ENCODE measurements around the gene POLR1H.
"Not testable (repeated sequence)": the region's sequence is repeated elsewhere in the genome, so short reads cannot be mapped to it uniquely, and the experiment has no call there.

The POLR1H gene

GRCh38 chr6:30061092-30061857 lies at the start of gene POLR1H:
POLR1H (plus strand) TSS chr6:30061265; CDS start chr6:30061525, 260 bp downstream.
- peak; percentile 100 for DNase-seq (ENCODE audit: low read depth)
- H3K4me3 ChIP-seq (ENCODE audit: low read length), result peak within 1 kb of the TSS; percentile 97
- peak within 1 kb of the TSS; percentile 97 for H3K9ac ChIP-seq (ENCODE audit: low read length)
- H3K9me3 ChIP-seq (ENCODE audit: control insufficient read depth, low read length), result no peaks in the 10 kb centered on the region
- H3K4me1 ChIP-seq (ENCODE audit: control insufficient read depth, insufficient read depth, low read length), result peaks cover 23% of the 10 kb centered on the region
- H3K27me3 ChIP-seq (replicated peaks; ENCODE audit: control insufficient read depth, insufficient read depth, low read length), result no peaks in the 10 kb centered on the region
- peaks cover 24% of the 10 kb centered on the region for H3K36me3 ChIP-seq (ENCODE audit: control insufficient read depth, insufficient read depth, low read length, severe bottlenecking)

- no peaks in the 10 kb centered on the region for H3K9me3 ChIP-seq (ENCODE audit: control insufficient read depth, low read length)
- no peak overlapping the region for H3K4me3 ChIP-seq (ENCODE audit: low read length)
- H3K36me3 ChIP-seq (ENCODE audit: control insufficient read depth, insufficient read depth, low read length, severe bottlenecking), result no peaks in the 10 kb centered on the region
- DNase-seq (ENCODE audit: low read depth), result peak; percentile 34
- H3K27me3 ChIP-seq (replicated peaks; ENCODE audit: control insufficient read depth, insufficient read depth, low read length), result peaks cover 9% of the 10 kb centered on the region
- H3K4me1 ChIP-seq (ENCODE audit: control insufficient read depth, insufficient read depth, low read length), result no peaks in the 10 kb centered on the region
- no peak overlapping the region for H3K9ac ChIP-seq (ENCODE audit: low read length)
Observed at GRCh38 chr6:30013291-30013922, 47.7 kb upstream of the POLR1H start.

GRCh38 chr6:30019819-30020218 lies 41.2 kb upstream of the POLR1H start:
- no peaks in the 10 kb centered on the region for H3K9me3 ChIP-seq (ENCODE audit: control insufficient read depth, low read length)

GRCh38 chr6:30020626-30021025 lies 40.4 kb upstream of the POLR1H start:
- Histone ChIP-seq H3K4me3 (ENCODE audit: low read length) (no peak overlapping the region), H3K4me1 (ENCODE audit: control insufficient read depth, insufficient read depth, low read length) (no peaks in the 10 kb centered on the region), H3K27me3 (replicated peaks; ENCODE audit: control insufficient read depth, insufficient read depth, low read length) (no peaks in the 10 kb centered on the region), H3K9ac (ENCODE audit: low read length) (no peak overlapping the region), H3K9me3 (ENCODE audit: control insufficient read depth, low read length) (no peaks in the 10 kb centered on the region), H3K36me3 (ENCODE audit: control insufficient read depth, insufficient read depth, low read length, severe bottlenecking) (peaks cover 12% of the 10 kb centered on the region)
- no peak for DNase-seq (ENCODE audit: low read depth)

More at GRCh38 chr6:30019819-30020218, 41.2 kb upstream of the POLR1H start:
- Histone ChIP-seq H3K4me1 (ENCODE audit: control insufficient read depth, insufficient read depth, low read length) (no peaks in the 10 kb centered on the region), H3K36me3 (ENCODE audit: control insufficient read depth, insufficient read depth, low read length, severe bottlenecking) (peaks cover 12% of the 10 kb centered on the region), H3K4me3 (ENCODE audit: low read length) (no peak overlapping the region), H3K9ac (ENCODE audit: low read length) (no peak overlapping the region), H3K27me3 (replicated peaks; ENCODE audit: control insufficient read depth, insufficient read depth, low read length) (no peaks in the 10 kb centered on the region)
- DNase-seq (ENCODE audit: low read depth), result no peak

GRCh38 chr6:30022189-30022588 lies 38.9 kb upstream of the POLR1H start:
- DNase-seq (ENCODE audit: low read depth), result no peak
- H3K27me3 ChIP-seq (replicated peaks; ENCODE audit: control insufficient read depth, insufficient read depth, low read length), result no peaks in the 10 kb centered on the region
- H3K4me1 ChIP-seq (ENCODE audit: control insufficient read depth, insufficient read depth, low read length), result no peaks in the 10 kb centered on the region
- no peak overlapping the region for H3K4me3 ChIP-seq (ENCODE audit: low read length)
- H3K36me3 ChIP-seq (ENCODE audit: control insufficient read depth, insufficient read depth, low read length, severe bottlenecking), result peaks cover 12% of the 10 kb centered on the region
- no peak overlapping the region for H3K9ac ChIP-seq (ENCODE audit: low read length)
- H3K9me3 ChIP-seq (ENCODE audit: control insufficient read depth, low read length), result no peaks in the 10 kb centered on the region

- H3K27me3 ChIP-seq (replicated peaks; ENCODE audit: control insufficient read depth, insufficient read depth, low read length); DNase-seq (ENCODE audit: low read depth); H3K9me3 ChIP-seq (ENCODE audit: control insufficient read depth, low read length); H3K9ac ChIP-seq (ENCODE audit: low read length); H3K4me3 ChIP-seq (ENCODE audit: low read length); H3K4me1 ChIP-seq (ENCODE audit: control insufficient read depth, insufficient read depth, low read length): not testable (repeated sequence)
- peaks cover 12% of the 10 kb centered on the region for H3K36me3 ChIP-seq (ENCODE audit: control insufficient read depth, insufficient read depth, low read length, severe bottlenecking)
Observed at GRCh38 chr6:30022712-30023111, 38.4 kb upstream of the POLR1H start.

- Histone ChIP-seq H3K9me3 (ENCODE audit: control insufficient read depth, low read length) (no peaks in the 10 kb centered on the region), H3K4me1 (ENCODE audit: control insufficient read depth, insufficient read depth, low read length) (no peaks in the 10 kb centered on the region), H3K9ac (ENCODE audit: low read length) (no peak overlapping the region), H3K4me3 (ENCODE audit: low read length) (no peak overlapping the region), H3K36me3 (ENCODE audit: control insufficient read depth, insufficient read depth, low read length, severe bottlenecking) (peaks cover 3% of the 10 kb centered on the region), H3K27me3 (replicated peaks; ENCODE audit: control insufficient read depth, insufficient read depth, low read length) (no peaks in the 10 kb centered on the region)
- no peak for DNase-seq (ENCODE audit: low read depth)
Observed at GRCh38 chr6:30025186-30025585, 35.9 kb upstream of the POLR1H start.

- no peaks in the 10 kb centered on the region for H3K27me3 ChIP-seq (replicated peaks; ENCODE audit: control insufficient read depth, insufficient read depth, low read length)
- DNase-seq (ENCODE audit: low read depth), result no peak
- peaks cover 14% of the 10 kb centered on the region for H3K4me1 ChIP-seq (ENCODE audit: control insufficient read depth, insufficient read depth, low read length)
- no peaks in the 10 kb centered on the region for H3K9me3 ChIP-seq (ENCODE audit: control insufficient read depth, low read length)
- H3K36me3 ChIP-seq (ENCODE audit: control insufficient read depth, insufficient read depth, low read length, severe bottlenecking), result no peaks in the 10 kb centered on the region
- no peak overlapping the region for H3K4me3 ChIP-seq (ENCODE audit: low read length)
- H3K9ac ChIP-seq (ENCODE audit: low read length), result no peak overlapping the region
Observed at GRCh38 chr6:30029588-30029987, 31.5 kb upstream of the POLR1H start.

GRCh38 chr6:30031381-30031780 lies 29.7 kb upstream of the POLR1H start:
- no peaks in the 10 kb centered on the region for H3K27me3 ChIP-seq (replicated peaks; ENCODE audit: control insufficient read depth, insufficient read depth, low read length)
- H3K36me3 ChIP-seq (ENCODE audit: control insufficient read depth, insufficient read depth, low read length, severe bottlenecking), result no peaks in the 10 kb centered on the region
- H3K9ac ChIP-seq (ENCODE audit: low read length), result no peak overlapping the region
- peaks cover 14% of the 10 kb centered on the region for H3K4me1 ChIP-seq (ENCODE audit: control insufficient read depth, insufficient read depth, low read length)
- H3K4me3 ChIP-seq (ENCODE audit: low read length), result no peak overlapping the region
- no peaks in the 10 kb centered on the region for H3K9me3 ChIP-seq (ENCODE audit: control insufficient read depth, low read length)
- no peak for DNase-seq (ENCODE audit: low read depth)

GRCh38 chr6:30033440-30033839 lies 27.6 kb upstream of the POLR1H start:
- H3K27me3 ChIP-seq (replicated peaks; ENCODE audit: control insufficient read depth, insufficient read depth, low read length); H3K9ac ChIP-seq (ENCODE audit: low read length); H3K9me3 ChIP-seq (ENCODE audit: control insufficient read depth, low read length); H3K36me3 ChIP-seq (ENCODE audit: control insufficient read depth, insufficient read depth, low read length, severe bottlenecking); H3K4me3 ChIP-seq (ENCODE audit: low read length): not testable (repeated sequence)
- DNase-seq (ENCODE audit: low read depth), result peak; percentile 86
- peaks cover 23% of the 10 kb centered on the region for H3K4me1 ChIP-seq (ENCODE audit: control insufficient read depth, insufficient read depth, low read length)

- H3K36me3 ChIP-seq (ENCODE audit: control insufficient read depth, insufficient read depth, low read length, severe bottlenecking), result no peaks in the 10 kb centered on the region
Observed at GRCh38 chr6:30035784-30036183, 25.3 kb upstream of the POLR1H start.

More at GRCh38 chr6:30035784-30036183, 25.3 kb upstream of the POLR1H start:
- DNase-seq (ENCODE audit: low read depth), result no peak
- no peak overlapping the region for H3K4me3 ChIP-seq (ENCODE audit: low read length)
- H3K4me1 ChIP-seq (ENCODE audit: control insufficient read depth, insufficient read depth, low read length), result peaks cover 23% of the 10 kb centered on the region
- no peaks in the 10 kb centered on the region for H3K9me3 ChIP-seq (ENCODE audit: control insufficient read depth, low read length)
- no peak overlapping the region for H3K9ac ChIP-seq (ENCODE audit: low read length)
- no peaks in the 10 kb centered on the region for H3K27me3 ChIP-seq (replicated peaks; ENCODE audit: control insufficient read depth, insufficient read depth, low read length)

All from adipocyte (in vitro differentiated cells).